ENCODE results near the gene ERCC6L.
A peak's percentile ranks its signal among the peaks of the same experiment; 100 is the strongest.
"Not testable (repeated sequence)": the region's sequence is repeated elsewhere in the genome, so short reads cannot be mapped to it uniquely, and the experiment has no call there.

ERCC6L gene

GRCh38 chrX:72245461-72246089, 6.7 kb upstream of the ERCC6L start:
- peak; percentile 36 for DNase-seq

GRCh38 chrX:72243472-72243871, 4.6 kb upstream of the ERCC6L start:
- DNase-seq: no peak

GRCh38 chrX:72240976-72241375, 2.1 kb upstream of the ERCC6L start:
- DNase-seq: no peak

- DNase-seq: no peak
Measured at GRCh38 chrX:72238183-72238582, 644 bp downstream of the ERCC6L start.

GRCh38 chrX:72236841-72237240, 2.0 kb downstream of the ERCC6L start:
- DNase-seq: no peak

GRCh38 chrX:72230290-72230689, 8.5 kb downstream of the ERCC6L start:
- no peak for DNase-seq

- not testable (repeated sequence) for DNase-seq
Measured at GRCh38 chrX:72220375-72220774, 18.5 kb downstream of the ERCC6L start.

- DNase-seq: no peak
Measured at GRCh38 chrX:72216973-72217372, 21.9 kb downstream of the ERCC6L start.

- no peak for DNase-seq
Measured at GRCh38 chrX:72208126-72208800, 30.6 kb downstream of the ERCC6L start.

- no peak for DNase-seq
Measured at GRCh38 chrX:72207366-72207765, 31.5 kb downstream of the ERCC6L start.

GRCh38 chrX:72205706-72206105, 33.1 kb downstream of the ERCC6L start:
- no peak for DNase-seq

GRCh38 chrX:72203421-72203820, 35.4 kb downstream of the ERCC6L start:
- no peak for DNase-seq

- no peak for DNase-seq
Measured at GRCh38 chrX:72202792-72203401, 35.9 kb downstream of the ERCC6L start.

GRCh38 chrX:72201836-72202536, 36.8 kb downstream of the ERCC6L start:
- no peak for DNase-seq

- DNase-seq: no peak
Measured at GRCh38 chrX:72182924-72183323, 55.9 kb downstream of the ERCC6L start.

- DNase-seq: peak; percentile 93
Measured at GRCh38 chrX:72181178-72182125, 57.4 kb downstream of the ERCC6L start, which contains the start of gene PIN4. Gene PIN4, plus strand, starts transcription at chrX:72181757. Its CDS starts 29 bp downstream, at chrX:72181786.

- no peak for DNase-seq
Measured at GRCh38 chrX:72180539-72180938, 58.3 kb downstream of the ERCC6L start.

- no peak for DNase-seq
Measured at GRCh38 chrX:72176981-72177380, 61.8 kb downstream of the ERCC6L start.

- not testable (repeated sequence) for DNase-seq
Measured at GRCh38 chrX:72176289-72176688, 62.5 kb downstream of the ERCC6L start.

- DNase-seq: no peak
Measured at GRCh38 chrX:72169008-72169728, 69.7 kb downstream of the ERCC6L start.

GRCh38 chrX:72165551-72165950, 73.3 kb downstream of the ERCC6L start:
- DNase-seq: no peak

GRCh38 chrX:72159769-72160168, 79.1 kb downstream of the ERCC6L start:
- DNase-seq: no peak

Measured in NCI-H2029 treated with DMSO at 0.1 percent for 48 hours (cell line).